ENCODE measurements around the gene PRKCH. TPM values are rescaled to one million over a fixed set of nuclear protein-coding genes. Genes with fewer than 3 reads are reported as not detected.

The PRKCH gene
- total and polyA plus RNA-seq, 2 donors from 2014 or later: 8.3 to 47.0 TPM

DNA sequence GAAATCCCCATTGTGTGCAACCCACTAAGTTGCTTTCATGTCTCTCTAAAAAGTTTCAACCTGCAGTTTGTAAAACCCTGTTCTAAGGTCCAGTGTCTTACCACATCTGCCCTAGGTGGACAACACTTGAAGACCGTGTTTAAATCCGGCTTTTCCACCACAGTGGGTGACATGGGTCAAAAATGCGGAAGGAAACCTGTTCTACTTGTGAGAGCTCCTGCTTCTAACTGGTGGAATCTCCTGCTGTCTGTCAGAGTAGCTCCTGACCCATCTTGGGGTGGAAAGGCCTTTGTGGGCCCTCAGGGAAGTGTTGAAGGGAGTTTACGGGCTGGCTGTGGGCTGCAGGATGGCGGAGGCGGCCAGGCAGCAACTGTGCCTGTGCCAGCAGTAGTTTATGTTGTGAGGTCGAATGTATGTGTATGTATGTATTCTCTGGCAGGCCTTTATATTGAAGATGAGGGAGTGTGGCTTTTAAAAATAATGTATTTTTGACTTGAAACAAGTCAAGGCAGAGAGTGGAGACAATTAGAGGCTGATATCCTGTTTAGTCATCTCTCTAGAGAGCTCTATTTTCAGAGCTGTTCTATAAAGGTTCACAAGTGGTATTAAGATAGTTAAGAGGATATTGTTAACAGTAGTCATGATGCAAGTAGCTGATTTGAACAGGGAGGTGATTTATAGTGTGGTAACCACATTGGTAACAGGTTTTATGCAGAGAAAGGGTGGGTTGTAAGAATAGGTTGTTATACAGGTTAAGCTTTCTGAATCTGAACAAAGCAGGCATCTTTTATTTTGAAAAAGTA is 67.0 kb downstream of the PRKCH start:
- DNase-seq: peak in 1 of 5 donors; percentile 8
- TF ChIP-seq, protein P1, sequence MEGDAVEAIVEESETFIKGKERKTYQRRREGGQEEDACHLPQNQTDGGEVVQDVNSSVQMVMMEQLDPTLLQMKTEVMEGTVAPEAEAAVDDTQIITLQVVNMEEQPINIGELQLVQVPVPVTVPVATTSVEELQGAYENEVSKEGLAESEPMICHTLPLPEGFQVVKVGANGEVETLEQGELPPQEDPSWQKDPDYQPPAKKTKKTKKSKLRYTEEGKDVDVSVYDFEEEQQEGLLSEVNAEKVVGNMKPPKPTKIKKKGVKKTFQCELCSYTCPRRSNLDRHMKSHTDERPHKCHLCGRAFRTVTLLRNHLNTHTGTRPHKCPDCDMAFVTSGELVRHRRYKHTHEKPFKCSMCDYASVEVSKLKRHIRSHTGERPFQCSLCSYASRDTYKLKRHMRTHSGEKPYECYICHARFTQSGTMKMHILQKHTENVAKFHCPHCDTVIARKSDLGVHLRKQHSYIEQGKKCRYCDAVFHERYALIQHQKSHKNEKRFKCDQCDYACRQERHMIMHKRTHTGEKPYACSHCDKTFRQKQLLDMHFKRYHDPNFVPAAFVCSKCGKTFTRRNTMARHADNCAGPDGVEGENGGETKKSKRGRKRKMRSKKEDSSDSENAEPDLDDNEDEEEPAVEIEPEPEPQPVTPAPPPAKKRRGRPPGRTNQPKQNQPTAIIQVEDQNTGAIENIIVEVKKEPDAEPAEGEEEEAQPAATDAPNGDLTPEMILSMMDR (IDR thresholded peaks at IDR 0.05; ENCODE audit: borderline replicate concordance, extremely low read depth, insufficient read depth): no peak
- H3K9me3 ChIP-seq (ENCODE audit: control insufficient read depth in 2 of 3, insufficient read depth in 1 of 3, low read length in 3 of 3): no peaks in the 10 kb centered on the region
- no peak for FAIRE-seq
- H3K4me1 ChIP-seq (ENCODE audit: control insufficient read depth in 2 of 3, insufficient read depth in 2 of 3, low read depth in 1 of 3, low read length in 3 of 3): no peaks in the 10 kb centered on the region
- no peak overlapping the region for H3K9ac ChIP-seq (ENCODE audit: low read length in 3 of 3)
- H3K36me3 ChIP-seq (ENCODE audit: control insufficient read depth in 2 of 3, insufficient read depth in 3 of 3, low read length in 3 of 3): no peaks in the 10 kb centered on the region
- H3K27ac ChIP-seq (ENCODE audit: low read depth in 2 of 2, low read length in 2 of 2): no peak overlapping the region
- H3K27me3 ChIP-seq (ENCODE audit: control insufficient read depth, insufficient read depth, low read length): no peaks in the 10 kb centered on the region
- no peak overlapping the region for H3K4me3 ChIP-seq (ENCODE audit: low read length in 3 of 3)
- intact Hi-C loops (cut with DNase I): no loop called here

DNA sequence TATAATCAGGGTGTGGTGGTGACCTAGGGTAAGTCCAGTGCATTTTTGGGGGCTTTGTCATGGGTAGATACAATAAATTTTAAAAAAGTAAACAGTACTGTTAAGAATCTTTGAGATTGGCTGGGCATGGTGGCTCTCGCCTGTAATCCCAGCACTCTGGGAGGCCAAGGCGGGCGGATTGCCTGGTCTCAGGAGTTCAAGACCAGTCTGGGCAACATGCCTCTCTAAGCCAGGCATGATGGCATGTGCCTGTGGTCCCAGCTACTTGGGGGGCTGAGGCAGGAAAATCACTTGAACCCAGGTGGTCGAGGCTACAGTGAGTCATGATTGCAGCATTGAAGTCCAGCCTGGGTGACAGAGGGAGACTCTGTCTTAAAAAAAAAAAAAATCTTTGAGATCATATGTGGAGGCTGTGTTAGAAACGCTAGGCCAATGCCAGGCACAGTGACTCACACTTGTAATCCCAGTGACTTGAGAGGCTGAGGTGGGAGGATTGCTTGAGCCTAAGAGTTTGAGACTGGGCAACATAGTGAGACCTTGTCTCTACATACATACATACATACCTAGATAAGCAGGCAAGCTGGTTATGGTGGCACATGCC is 67.7 kb downstream of the PRKCH start:
- FAIRE-seq (no peak), DNase-seq (no peak)
- H3K9ac ChIP-seq (ENCODE audit: low read length in 3 of 3): no peak overlapping the region
- no peaks in the 10 kb centered on the region for H3K36me3 ChIP-seq (ENCODE audit: control insufficient read depth in 2 of 3, insufficient read depth in 3 of 3, low read length in 3 of 3)
- no peaks in the 10 kb centered on the region for H3K9me3 ChIP-seq (ENCODE audit: control insufficient read depth in 2 of 3, insufficient read depth in 1 of 3, low read length in 3 of 3)
- no peaks in the 10 kb centered on the region for H3K27me3 ChIP-seq (ENCODE audit: control insufficient read depth, insufficient read depth, low read length)
- H3K27ac ChIP-seq (ENCODE audit: low read depth in 2 of 2, low read length in 2 of 2): no peak overlapping the region
- TF ChIP-seq, protein P1 (IDR thresholded peaks at IDR 0.05; ENCODE audit: borderline replicate concordance, extremely low read depth, insufficient read depth): no peak
- no peaks in the 10 kb centered on the region for H3K4me1 ChIP-seq (ENCODE audit: control insufficient read depth in 2 of 3, insufficient read depth in 2 of 3, low read depth in 1 of 3, low read length in 3 of 3)
- no peak overlapping the region for H3K4me3 ChIP-seq (ENCODE audit: low read length in 3 of 3)
- intact Hi-C loops (cut with DNase I): no loop called here

DNA sequence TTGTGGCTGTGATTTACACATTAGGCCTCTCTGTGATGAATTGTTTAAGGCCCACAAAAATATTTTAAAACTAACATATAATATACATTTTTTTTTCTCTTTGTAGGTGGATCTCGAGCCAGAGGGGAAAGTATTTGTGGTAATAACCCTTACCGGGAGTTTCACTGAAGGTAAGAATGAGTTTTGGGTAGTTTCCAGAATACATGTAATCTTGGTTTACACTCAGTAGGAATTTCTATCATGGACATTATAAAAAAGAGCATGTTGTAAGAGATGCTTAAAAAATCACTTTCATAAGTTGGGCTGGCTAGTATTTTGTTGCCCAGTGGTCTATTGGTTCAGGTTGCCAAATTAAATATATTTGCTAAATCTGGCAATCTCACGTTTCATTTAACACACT is 69.7 kb downstream of the PRKCH start:
- TF ChIP-seq, protein P1 (IDR thresholded peaks at IDR 0.05; ENCODE audit: borderline replicate concordance, extremely low read depth, insufficient read depth): no peak
- FAIRE-seq: no peak

More for the DNA sequence above, 69.7 kb downstream of the PRKCH start:
- Histone ChIP-seq H3K9me3 (ENCODE audit: control insufficient read depth in 2 of 3, insufficient read depth in 1 of 3, low read length in 3 of 3) (no peaks in the 10 kb centered on the region), H3K4me1 (ENCODE audit: control insufficient read depth in 2 of 3, insufficient read depth in 2 of 3, low read depth in 1 of 3, low read length in 3 of 3) (no peaks in the 10 kb centered on the region), H3K4me3 (ENCODE audit: low read length in 3 of 3) (no peak overlapping the region), H3K9ac (ENCODE audit: low read length in 3 of 3) (no peak overlapping the region), H3K27ac (ENCODE audit: low read depth in 2 of 2, low read length in 2 of 2) (no peak overlapping the region), H3K36me3 (ENCODE audit: control insufficient read depth in 2 of 3, insufficient read depth in 3 of 3, low read length in 3 of 3) (no peaks in the 10 kb centered on the region), H3K27me3 (ENCODE audit: control insufficient read depth, insufficient read depth, low read length) (no peaks in the 10 kb centered on the region)
- DNase-seq: no peak
- intact Hi-C loops (cut with DNase I): no loop called here

Measured in kidney (tissue), 14 donors.